Endothelial cell of umbilical vein (primary cell): ENCODE measurements around the gene SEZ6L. TPM values are rescaled to one million over a fixed set of nuclear protein-coding genes. Genes with fewer than 3 reads are reported as not detected.

Experiments
- BruUV-seq: library from RNA; stranded (reverse); fragments of 400-500 nt; replicated peaks from 2 replicates; lab custom pipeline; 2021; lab: Mats Ljungman, UMichigan
- CTCF ChIA-PET: fragments of 300-600, 350-600 bp; sonication (Branson Sonifier 250); formaldehyde crosslinking; loops from one replicate; lab custom pipeline; 2021; ENCODE audit warnings: antibody characterized with exemption, inconsistent platforms; lab: Charles Lee
- POLR2A ChIA-PET: fragments of 300-600, 350-600 bp; sonication (Branson Sonifier 250); formaldehyde crosslinking; loops from one replicate; lab custom pipeline; 2021; ENCODE audit warnings: antibody characterized with exemption, inconsistent platforms; lab: Charles Lee
- DNase-seq: peaks from one replicate; pipeline ENCODE4 v3.0.0-alpha.2; 2011; ENCODE audit warnings: low read depth, low spot score
- FAIRE-seq: peaks from 2 replicates; lab custom pipeline; 2011; peaks lifted over from hg19 to GRCh38; lab: Jason Lieb, UNC
- H2AFZ ChIP-seq: 2 replicates; pipeline ENCODE4 v1.6.0; 2012; ENCODE audit warnings: low read depth, low read length, control low read depth, inconsistent platforms
- H3K27ac ChIP-seq: 2 replicates; pipeline ENCODE4 v1.5.1; 2011; ENCODE audit warnings: low read depth, mild to moderate bottlenecking, control low read depth, low read length, moderate library complexity; ENCODE audit not compliant: insufficient read depth
- H3K27me3 ChIP-seq, 2 experiments: 2 replicates each; pipeline versions ENCODE4 v1.6.0 to v1.6.1; 2011; ENCODE audit warnings: low read length in 2 of 2, mixed read lengths in 1 of 2; ENCODE audit not compliant: control insufficient read depth in 2 of 2, insufficient read depth in 2 of 2
- H3K36me3 ChIP-seq, 2 experiments: 2 replicates in 1 of 2; 3 replicates in 1 of 2; pipeline ENCODE4 v1.5.1; 2011; ENCODE audit warnings: low read length in 2 of 2, mild to moderate bottlenecking in 1 of 2, moderate library complexity in 1 of 2; ENCODE audit not compliant: control insufficient read depth in 2 of 2, insufficient read depth in 2 of 2; ENCODE audit errors: extremely low read depth in 1 of 2
- H3K4me1 ChIP-seq: 3 replicates; pipeline ENCODE4 v1.5.1; 2011; ENCODE audit warnings: mild to moderate bottlenecking, low read length; ENCODE audit not compliant: control insufficient read depth, insufficient read depth; ENCODE audit errors: extremely low read depth
- H3K4me2 ChIP-seq: 2 replicates; pipeline ENCODE4 v1.6.1; 2011; ENCODE audit warnings: low read length, control low read depth, mixed read lengths; ENCODE audit not compliant: insufficient read depth
- H3K4me3 ChIP-seq, 3 experiments: fragments of 200-600 bp in 1 of 3; sonication (generic), shearing (Covaris generic) in 1 of 3; replicated peaks in 1 of 3; 2 replicates each; pipeline ENCODE4 v1.5.1; 2011 to 2016; ENCODE audit warnings: control low read depth in 3 of 3, low read length in 3 of 3, mild to moderate bottlenecking in 2 of 3, inconsistent platforms in 1 of 3, low read depth in 1 of 3, moderate library complexity in 1 of 3; ENCODE audit not compliant: insufficient read depth in 1 of 3
- H3K79me2 ChIP-seq: 2 replicates; pipeline ENCODE4 v1.6.0; 2012; ENCODE audit warnings: low read length, inconsistent platforms; ENCODE audit not compliant: control insufficient read depth, insufficient read depth
- H3K9ac ChIP-seq: replicated peaks from 2 replicates; pipeline ENCODE3; 2011; ENCODE audit warnings: low read length, control low read depth; ENCODE audit not compliant: insufficient read depth; ENCODE audit errors: extremely low read depth
- H3K9me1 ChIP-seq: replicated peaks from 3 replicates; pipeline ENCODE4 v1.6.0; 2011; ENCODE audit warnings: mild to moderate bottlenecking, low read length; ENCODE audit not compliant: control insufficient read depth, insufficient read depth; ENCODE audit errors: extremely low read depth
- H3K9me3 ChIP-seq: replicated peaks from 2 replicates; pipeline ENCODE4 v1.5.1; 2012; ENCODE audit warnings: low read length, inconsistent platforms; ENCODE audit not compliant: control insufficient read depth, insufficient read depth
- H4K20me1 ChIP-seq: replicated peaks from 2 replicates; pipeline ENCODE3; 2011; ENCODE audit warnings: mild to moderate bottlenecking, low read length; ENCODE audit not compliant: control insufficient read depth, insufficient read depth; ENCODE audit errors: extremely low read depth
- EZH2 ChIP-seq: IDR thresholded peaks from 2 replicates; pipeline ENCODE4 v1.6.1; 2012; ENCODE audit warnings: borderline replicate concordance, low read depth, mild to moderate bottlenecking, moderate library complexity, low read length, inconsistent platforms; ENCODE audit not compliant: severe bottlenecking
- FOS ChIP-seq: IDR thresholded peaks from 2 replicates; pipeline ENCODE4 v1.6.1; 2011; ENCODE audit warnings: mild to moderate bottlenecking, low read length, moderate library complexity, borderline replicate concordance; ENCODE audit not compliant: insufficient read depth
- GATA2 ChIP-seq: IDR thresholded peaks from 2 replicates; pipeline ENCODE4 v1.7.0; 2011; ENCODE audit warnings: low read depth, mild to moderate bottlenecking, moderate library complexity, mixed read lengths, low read length; ENCODE audit not compliant: insufficient read length, insufficient read depth
- JUN ChIP-seq: IDR thresholded peaks from 2 replicates; pipeline ENCODE4 v1.6.1; 2011; ENCODE audit warnings: borderline replicate concordance, low read depth; ENCODE audit not compliant: insufficient read length, insufficient read depth
- MYC ChIP-seq: IDR thresholded peaks from one replicate; pipeline ENCODE4 v1.6.1; 2011; ENCODE audit warnings: mild to moderate bottlenecking, low read depth, low read length
- POLR2A ChIP-seq: IDR thresholded peaks from 2 replicates; pipeline ENCODE4 v1.6.1; 2012; ENCODE audit warnings: low read depth, mild to moderate bottlenecking, control low read depth, low read length
- POLR2AphosphoS5 ChIP-seq: IDR thresholded peaks from 2 replicates; pipeline ENCODE4 v1.6.1; 2012; ENCODE audit warnings: low read depth, mild to moderate bottlenecking, control low read depth, low read length, moderate library complexity; ENCODE audit not compliant: insufficient read depth
- dilution Hi-C: fragments of 300-500 bp; cut with MboI; formaldehyde crosslinking; loops from one replicate; pipeline ENCODE4 v1.15.0; 2019; ENCODE audit warnings: low sequenced_read_pairs; ENCODE audit not compliant: extremely low pct_ligation_motif_present
- intact Hi-C: fragments of 100-400 bp; cut with micrococcal nuclease; formaldehyde crosslinking; loops from one replicate; pipeline ENCODE4 v1.10.0; 2022
- polyA plus RNA-seq, 4 experiments: library from polyadenylated mRNA; depleted of rRNA in 3 of 4; stranded (reverse) in 3 of 4; unstranded in 1 of 4; fragments of >200 nt; gene quantifications; 2 replicates each; pipeline versions ENCODE4 v1.2.1 to v1.2.3, GENCODE V29; 2011 to 2012; ENCODE audit warnings: missing spikeins in 1 of 4
- total RNA-seq: library from RNA; stranded (reverse); gene quantifications from 2 replicates; pipeline ENCODE4 v1.2.3, GENCODE V29; 2021
- TF ChIP-seq, protein P1 (sequence below), 2 donors: IDR thresholded peaks; 1 replicate in 1 of 2; 2 replicates in 1 of 2; pipeline ENCODE4 v1.5.1; 2011; ENCODE audit warnings: low read length in 2 of 2, mild to moderate bottlenecking in 2 of 2, moderate library complexity in 2 of 2, control low read depth in 1 of 2, inconsistent platforms in 1 of 2, low read depth in 1 of 2; ENCODE audit not compliant: insufficient read depth in 1 of 2; ENCODE audit errors: extremely low read depth in 1 of 2
- TF ChIP-seq, protein P2 (sequence below): IDR thresholded peaks from 2 replicates; pipeline ENCODE4 v1.6.1; 2011; ENCODE audit not compliant: insufficient read depth, insufficient read length

SEZ6L gene
- total and polyA plus RNA-seq, 2 donors (not counting 3 experiments of a cell fraction or from before 2014, with no cell fraction given) = not detected

DNA sequence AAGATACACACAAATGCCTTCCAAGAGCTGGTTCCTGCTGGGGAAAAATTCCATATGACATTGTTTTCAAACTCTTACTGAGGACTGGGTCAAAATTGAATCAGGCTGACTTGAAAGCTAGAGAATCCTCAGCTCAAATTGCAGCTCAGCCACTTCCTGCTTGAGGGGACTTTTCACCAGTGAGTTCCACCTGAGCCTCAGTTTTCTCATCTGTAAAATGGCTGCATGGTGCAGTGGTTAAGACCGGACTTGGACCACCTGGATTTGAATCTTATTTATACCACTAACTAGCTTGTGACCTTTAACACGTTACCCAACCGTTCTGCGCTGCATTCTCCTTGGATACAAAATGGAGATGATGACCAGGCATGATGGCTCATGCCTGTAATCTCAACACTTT lies 189.9 kb downstream of the SEZ6L start:
- DNase-seq (no peak), FAIRE-seq (no peak)
- POLR2A ChIA-PET = no interaction called here
- Histone ChIP-seq H3K9me3 (no peaks in the 10 kb centered on the region), H3K36me3 (no peaks in the 10 kb centered on the region), H3K27ac (no peak overlapping the region), H4K20me1 (no peaks in the 10 kb centered on the region), H3K9me1 (no peaks in the 10 kb centered on the region), H3K4me3 (no peak overlapping the region), H3K9ac (no peak overlapping the region), H3K4me2 (no peak overlapping the region), H3K4me1 (no peaks in the 10 kb centered on the region), H3K79me2 (no peaks in the 10 kb centered on the region), H2AFZ (no peak overlapping the region), H3K27me3 (peaks cover 0 to 4% of the 10 kb centered on the region in 2 experiments)
- dilution Hi-C loops = no loop called here
- intact Hi-C loops = no loop called here
- BruUV-seq = no TSS peak
- CTCF ChIA-PET = interaction anchor here (0.9 to 2.1 kb wide), 3 partner anchors 8 to 586 kb away, joined by 3 to 10 read pairs (median 3); no protein-coding TSS in a partner anchor
- TF ChIP-seq GATA2 = no peak
- TF ChIP-seq, protein P1, sequence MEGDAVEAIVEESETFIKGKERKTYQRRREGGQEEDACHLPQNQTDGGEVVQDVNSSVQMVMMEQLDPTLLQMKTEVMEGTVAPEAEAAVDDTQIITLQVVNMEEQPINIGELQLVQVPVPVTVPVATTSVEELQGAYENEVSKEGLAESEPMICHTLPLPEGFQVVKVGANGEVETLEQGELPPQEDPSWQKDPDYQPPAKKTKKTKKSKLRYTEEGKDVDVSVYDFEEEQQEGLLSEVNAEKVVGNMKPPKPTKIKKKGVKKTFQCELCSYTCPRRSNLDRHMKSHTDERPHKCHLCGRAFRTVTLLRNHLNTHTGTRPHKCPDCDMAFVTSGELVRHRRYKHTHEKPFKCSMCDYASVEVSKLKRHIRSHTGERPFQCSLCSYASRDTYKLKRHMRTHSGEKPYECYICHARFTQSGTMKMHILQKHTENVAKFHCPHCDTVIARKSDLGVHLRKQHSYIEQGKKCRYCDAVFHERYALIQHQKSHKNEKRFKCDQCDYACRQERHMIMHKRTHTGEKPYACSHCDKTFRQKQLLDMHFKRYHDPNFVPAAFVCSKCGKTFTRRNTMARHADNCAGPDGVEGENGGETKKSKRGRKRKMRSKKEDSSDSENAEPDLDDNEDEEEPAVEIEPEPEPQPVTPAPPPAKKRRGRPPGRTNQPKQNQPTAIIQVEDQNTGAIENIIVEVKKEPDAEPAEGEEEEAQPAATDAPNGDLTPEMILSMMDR (IDR thresholded peaks at IDR 0.05; ENCODE audit: extremely low read depth in 1 of 2, insufficient read depth in 1 of 2, low read depth in 1 of 2, low read length in 2 of 2) = no peak
- TF ChIP-seq JUN = no peak
- TF ChIP-seq FOS = no peak
- TF ChIP-seq POLR2AphosphoS5 = no peak
- TF ChIP-seq EZH2 = no peak
- TF ChIP-seq, protein P2, sequence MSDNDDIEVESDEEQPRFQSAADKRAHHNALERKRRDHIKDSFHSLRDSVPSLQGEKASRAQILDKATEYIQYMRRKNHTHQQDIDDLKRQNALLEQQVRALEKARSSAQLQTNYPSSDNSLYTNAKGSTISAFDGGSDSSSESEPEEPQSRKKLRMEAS = no peak
- no peak for TF ChIP-seq MYC
- TF ChIP-seq POLR2A = no peak
